K562 (cell line): ENCODE results near the gene SEPHS2. TPM values are rescaled to one million over a fixed set of nuclear protein-coding genes. Genes with fewer than 3 reads are reported as not detected.

Experiments used
- ASH1L ChIP-seq: fragments of 450-650 bp; IDR thresholded peaks from 2 replicates; pipeline ENCODE4 v1.6.1; 2018; ENCODE audit warnings: borderline replicate concordance, mild to moderate bottlenecking, low read depth; ENCODE audit not compliant: partially characterized antibody
- ATF4 ChIP-seq: fragments of 450-650 bp; formaldehyde crosslinking; IDR thresholded peaks from 2 replicates; pipeline ENCODE4 v1.4.0; 2022; ENCODE audit warnings: mild to moderate bottlenecking, moderate library complexity
- DEAF1 ChIP-seq: fragments of 450-650 bp; formaldehyde crosslinking; IDR thresholded peaks from 2 replicates; pipeline ENCODE4 v1.4.0; 2020; ENCODE audit warnings: mild to moderate bottlenecking, moderate library complexity
- DMBX1 ChIP-seq: fragments of 250-450 bp; sonication (Bioruptor Pico); IDR thresholded peaks from 2 replicates; pipeline ENCODE4 v1.8.0; 2022; ENCODE audit warnings: inconsistent platforms, mild to moderate bottlenecking, moderate library complexity, borderline replicate concordance
- GATAD2A ChIP-seq: fragments of 450-650 bp; IDR thresholded peaks from 2 replicates; pipeline ENCODE4 v1.6.1; 2017
- GTF2A2 ChIP-seq: IDR thresholded peaks from 2 replicates; pipeline ENCODE4 v1.6.1; 2016; ENCODE audit warnings: mild to moderate bottlenecking, missing genetic modification characterization, missing compliant biosample characterization
- KLF6 ChIP-seq: fragments of 250-450 bp; sonication (Bioruptor Pico); IDR thresholded peaks from 2 replicates; pipeline ENCODE4 v1.4.0; 2020; ENCODE audit warnings: mild to moderate bottlenecking, moderate library complexity, borderline replicate concordance
- MNT ChIP-seq, 2 experiments: fragments of 450-650 bp; conservative IDR thresholded peaks; 2 replicates each; pipeline ENCODE4 v1.6.1; 2017; ENCODE audit warnings: mild to moderate bottlenecking in 2 of 2, moderate library complexity in 2 of 2
- PTRF ChIP-seq: fragments of 450-650 bp; IDR thresholded peaks from 2 replicates; pipeline ENCODE4 v1.6.1; 2016; ENCODE audit warnings: mild to moderate bottlenecking, missing genetic modification characterization, missing compliant biosample characterization
- RUNX1 ChIP-seq: sonication (generic); IDR thresholded peaks from 2 replicates; pipeline ENCODE4 v1.6.1; 2016; ENCODE audit warnings: antibody characterized with exemption, low read depth
- SRSF9 ChIP-seq: fragments of 200-400 bp; formaldehyde crosslinking; IDR thresholded peaks from 2 replicates; pipeline ENCODE4 v1.6.1; 2017; ENCODE audit warnings: low read depth, low read length, borderline replicate concordance
- TAL1 ChIP-seq: fragments of 450-650 bp; IDR thresholded peaks from 2 replicates; pipeline ENCODE4 v1.6.1; 2016; ENCODE audit warnings: mild to moderate bottlenecking
- TRIM25 ChIP-seq: fragments of 450-650 bp; IDR thresholded peaks from 2 replicates; pipeline ENCODE4 v1.7.0; 2016; ENCODE audit warnings: borderline replicate concordance
- TRIM28 ChIP-seq: fragments of 450-650 bp; IDR thresholded peaks from 2 replicates; pipeline ENCODE4 v1.6.1; 2017
- ZBTB43 ChIP-seq: sonication (generic); formaldehyde crosslinking; IDR thresholded peaks from 2 replicates; pipeline ENCODE4 v1.8.0; 2023; ENCODE audit warnings: mild to moderate bottlenecking, missing genetic modification reagents
- ZNF143 ChIP-seq: sonication (generic); formaldehyde crosslinking; IDR thresholded peaks from 2 replicates; pipeline ENCODE4 v1.9.0; 2022; ENCODE audit warnings: mild to moderate bottlenecking, missing genetic modification reagents
- ZNF41 ChIP-seq: fragments of 250-450 bp; sonication (Bioruptor Pico); conservative IDR thresholded peaks from 2 replicates; pipeline ENCODE4 v1.4.0; 2020; ENCODE audit warnings: mild to moderate bottlenecking
- ZNF551 ChIP-seq: fragments of 250-450 bp; sonication (Bioruptor Pico); IDR thresholded peaks from 2 replicates; pipeline ENCODE4 v1.5.0; 2021; ENCODE audit warnings: mild to moderate bottlenecking, moderate library complexity
- ZSCAN29 ChIP-seq: fragments of 450-650 bp; IDR thresholded peaks from 2 replicates; pipeline ENCODE4 v1.6.1; 2017
- polyA plus RNA-seq, 8 experiments: library from polyadenylated mRNA; depleted of rRNA in 4 of 8; stranded (reverse) in 5 of 8; unstranded in 3 of 8; fragments of >200 nt; fragmentation: Nextera tagmentation in 2 of 8; fragmentation: Illumina TruSeq in 1 of 8; extraction: Ambion mirVana in 2 of 8; extraction: Trizol in 1 of 8; gene quantifications; 2 replicates each; pipeline versions ENCODE4 v1.2.1 to v1.2.3, GENCODE V29; 2011 to 2014; ENCODE audit warnings: inconsistent platforms in 1 of 8, missing spikeins in 1 of 8
- total RNA-seq, 7 experiments: library from RNA; depleted of rRNA in 6 of 7; stranded (reverse); fragments of >200 nt in 6 of 7; fragmentation: Illumina TruSeq in 2 of 7; extraction: Trizol in 2 of 7; gene quantifications; 2 replicates each; pipeline versions ENCODE4 v1.2.1 to v1.2.3, GENCODE V29; 2011 to 2021; ENCODE audit warnings: low replicate concordance in 1 of 7
- TF ChIP-seq, protein P1 (sequence below): fragments of 250-450 bp; sonication (Bioruptor Pico); IDR thresholded peaks from 2 replicates; pipeline ENCODE4 v1.8.0; 2022; ENCODE audit warnings: moderate library complexity, mild to moderate bottlenecking, inconsistent platforms

Gene SEPHS2
- total and polyA plus RNA-seq, 9 of the 15 experiments (the other 6 are each of a cell fraction or from before 2014, with no cell fraction given), result 20.9 to 90.6 (median 43.4) TPM

DNA sequence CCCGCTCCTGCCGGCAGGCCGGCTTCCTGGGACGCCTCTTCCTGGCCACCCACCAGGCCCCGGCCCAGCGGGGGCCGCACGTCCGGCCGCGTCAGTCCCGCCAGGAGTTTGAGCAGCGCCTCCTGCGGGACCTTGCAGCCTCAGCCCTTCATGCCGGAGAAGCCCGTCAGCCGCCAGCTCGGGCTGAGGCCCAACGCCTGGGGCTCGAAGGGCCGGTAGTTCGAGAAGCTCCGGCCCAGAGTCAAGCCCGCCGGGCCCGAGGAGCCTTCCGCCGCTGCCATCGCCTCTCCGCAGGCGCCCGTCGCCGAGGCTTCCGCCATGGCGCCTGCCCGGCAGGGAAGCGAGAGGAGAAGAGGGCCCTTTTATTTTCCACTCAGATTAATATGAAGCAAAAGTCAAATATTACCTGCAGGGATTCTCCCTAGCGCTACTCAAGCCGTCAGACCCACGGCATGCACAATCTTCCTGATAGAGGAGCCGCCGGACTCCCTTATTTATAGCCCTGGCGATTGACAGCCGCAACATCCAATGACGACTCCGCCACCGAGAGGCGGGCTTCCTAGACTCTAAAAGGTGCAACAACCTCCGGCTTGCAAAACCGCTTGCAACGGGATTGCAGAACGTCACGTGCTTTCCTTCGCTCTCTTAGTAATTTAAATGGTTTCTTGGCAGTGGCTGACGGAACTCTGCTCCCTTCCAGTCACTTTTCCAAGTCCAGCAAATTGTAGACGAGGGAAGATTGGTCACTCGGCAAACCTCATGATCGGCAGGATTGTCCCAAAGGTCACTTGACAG is at the start of gene SEPHS2 (continued):
- TF ChIP-seq RUNX1 (no peak), TAL1 (no peak), ATF4 (CRISPR knock-in tag) (peak; percentile 92), ZNF551 (CRISPR knock-in tag) (no peak), GTF2A2 (peak; percentile 95), ZSCAN29 (0 out of 2 replicates have a peak, but pooled peaks have one; percentile 61), ZBTB43 (CRISPR knock-in tag) (no peak), ASH1L (peak; percentile 67), TRIM28 (0 out of 2 replicates have a peak, but pooled peaks have one; percentile 39), DEAF1 (no peak), GATAD2A (no peak), TRIM25 (no peak), DMBX1 (peak; percentile 66; the same call in 1 of the 2 replicates), SRSF9 (no peak), KLF6 (no peak; the same call in 1 of the 2 replicates), PTRF (tag) (no peak), ZNF143 (CRISPR knock-in tag) (no peak), MNT (conservative IDR thresholded peaks at IDR 0.05) (peak; percentile 75 to 87), ZNF41 (CRISPR knock-in tag) (no peak)
- TF ChIP-seq, protein P1, sequence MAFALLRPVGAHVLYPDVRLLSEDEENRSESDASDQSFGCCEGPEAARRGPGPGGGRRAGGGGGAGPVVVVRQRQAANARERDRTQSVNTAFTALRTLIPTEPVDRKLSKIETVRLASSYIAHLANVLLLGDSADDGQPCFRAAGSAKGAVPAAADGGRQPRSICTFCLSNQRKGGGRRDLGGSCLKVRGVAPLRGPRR, result 0 out of 2 replicates have a peak, but pooled peaks have one; percentile 7
